ENCODE results near the gene CST3. TPM values are rescaled to one million over a fixed set of nuclear protein-coding genes. Genes with fewer than 3 reads are reported as not detected.

The CST3 gene
- total and polyA plus RNA-seq, 7 experiments from 2014 or later: 1.7 to 520 (median 20.5) TPM

DNA sequence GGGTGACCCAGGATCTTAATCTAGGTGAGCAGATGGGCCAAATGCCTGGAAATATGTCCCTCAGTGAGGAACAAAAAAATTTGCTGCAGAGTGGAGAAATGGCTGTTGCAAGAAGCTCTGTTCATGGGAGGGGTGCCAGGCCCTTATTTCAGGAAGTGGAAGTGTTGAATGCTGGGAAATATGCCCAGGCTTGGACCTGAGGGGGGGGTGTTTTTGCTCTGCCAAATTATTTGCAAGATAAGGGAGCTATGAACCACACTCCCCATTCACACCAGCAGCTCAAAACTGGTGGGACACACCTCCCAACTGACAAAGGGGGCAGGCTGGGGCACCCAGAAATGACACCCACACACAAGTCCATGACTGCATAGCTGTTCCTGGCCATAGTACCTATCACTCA lies 42.4 kb upstream of the CST3 start:
- ChIA-PET CTCF (no interaction called here), POLR2A (no interaction called here)
- DNase-seq: no peak
- no peak overlapping the region for H3K4me3 ChIP-seq (ENCODE audit: low read length)
- H3K4me1 ChIP-seq (ENCODE audit: control insufficient read depth in 2 of 2, insufficient read depth in 2 of 2, low read length in 2 of 2): no peaks in the 10 kb centered on the region
- intact Hi-C loops (cut with micrococcal nuclease): no loop called here
- no peaks in the 10 kb centered on the region for H3K36me3 Mint-ChIP-seq
- no peak overlapping the region for H3K4me3 Mint-ChIP-seq
- ATAC-seq: no peak
- H3K9me3 Mint-ChIP-seq: peaks cover 0 to 3% (median 0%) of the 10 kb centered on the region in 11 donors
- H3K27me3 ChIP-seq (ENCODE audit: control insufficient read depth in 2 of 2, insufficient read depth in 2 of 2, low read length in 2 of 2): no peaks in the 10 kb centered on the region
- peaks cover 9 to 46% (median 24%) of the 10 kb centered on the region in 5 donors for H3K27me3 Mint-ChIP-seq
- no peaks in the 10 kb centered on the region for H3K36me3 ChIP-seq (ENCODE audit: control insufficient read depth in 2 of 3, insufficient read depth in 3 of 3, low read length in 3 of 3)
- H3K27ac Mint-ChIP-seq: no peak overlapping the region
- no peaks in the 10 kb centered on the region for H3K4me1 Mint-ChIP-seq
- no peak overlapping the region for H3K27ac ChIP-seq (ENCODE audit: low read depth, low read length)
- H3K9me3 ChIP-seq (ENCODE audit: control insufficient read depth in 2 of 3, low read length in 3 of 3): no peaks in the 10 kb centered on the region

DNA sequence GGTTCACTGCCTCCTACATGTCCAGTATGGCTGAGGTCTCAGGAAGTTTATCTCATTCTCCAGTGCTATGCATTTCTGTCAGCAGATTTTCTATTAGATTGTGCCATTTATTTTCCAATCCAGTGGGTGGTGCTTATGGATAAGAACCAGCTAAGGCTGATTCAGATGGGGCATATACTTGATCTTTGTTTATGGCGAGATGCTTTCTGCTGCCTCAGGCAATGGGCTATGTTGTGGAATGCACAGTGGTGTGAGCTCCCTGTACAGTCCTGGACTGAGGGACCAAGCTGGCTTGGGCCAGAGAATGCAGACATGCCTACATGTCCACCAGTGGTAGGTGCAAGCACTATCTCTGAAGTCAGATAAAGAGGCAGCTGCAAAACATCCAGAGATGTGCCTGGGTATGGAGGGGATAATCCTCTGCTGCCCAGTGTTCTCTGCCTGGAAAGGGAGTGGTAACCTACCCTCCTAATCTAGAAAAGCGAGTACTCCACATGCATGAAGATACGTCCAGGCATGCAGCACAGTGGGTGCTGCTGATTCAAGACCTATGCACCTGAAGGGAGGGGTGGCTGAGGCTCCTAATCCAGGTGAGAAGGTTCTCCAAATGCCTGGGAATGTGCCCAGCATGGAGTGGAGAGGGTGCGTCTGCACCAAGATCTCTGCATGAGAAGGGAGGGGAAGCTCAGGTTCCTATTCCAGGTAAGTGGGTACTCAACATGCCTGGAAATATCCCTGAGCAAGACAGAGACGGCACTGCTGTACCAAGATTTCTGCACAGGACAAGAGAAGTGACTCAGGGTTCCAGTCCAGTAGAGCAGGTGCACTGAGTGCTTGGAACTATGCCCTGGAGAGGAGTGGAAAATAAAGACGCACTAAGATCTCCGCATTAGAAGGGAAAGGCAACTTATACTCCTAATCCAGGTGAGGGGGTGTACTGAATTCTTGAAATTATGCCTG lies 41.7 kb upstream of the CST3 start:
- Mint-ChIP-seq H3K4me3 (no peak overlapping the region), H3K27me3 (peaks cover 9 to 46% (median 21%) of the 10 kb centered on the region in 5 donors), H3K27ac (no peak overlapping the region), H3K9me3 (peaks cover 0 to 3% (median 0%) of the 10 kb centered on the region in 11 donors), H3K36me3 (no peaks in the 10 kb centered on the region), H3K4me1 (no peaks in the 10 kb centered on the region)
- Histone ChIP-seq H3K4me1 (ENCODE audit: control insufficient read depth in 2 of 2, insufficient read depth in 2 of 2, low read length in 2 of 2) (peaks cover 0 to 3% of the 10 kb centered on the region in 2 donors), H3K9me3 (ENCODE audit: control insufficient read depth in 2 of 3, low read length in 3 of 3) (no peaks in the 10 kb centered on the region), H3K4me3 (ENCODE audit: low read length) (no peak overlapping the region), H3K27me3 (ENCODE audit: control insufficient read depth in 2 of 2, insufficient read depth in 2 of 2, low read length in 2 of 2) (no peaks in the 10 kb centered on the region), H3K27ac (ENCODE audit: low read depth, low read length) (no peak overlapping the region), H3K36me3 (ENCODE audit: control insufficient read depth in 2 of 3, insufficient read depth in 3 of 3, low read length in 3 of 3) (no peaks in the 10 kb centered on the region)
- intact Hi-C loops (cut with micrococcal nuclease): no loop called here
- DNase-seq (no peak), ATAC-seq (no peak)
- POLR2A ChIA-PET: no interaction called here
- CTCF ChIA-PET: no interaction called here

GRCh38 chr20:23673209-23673608 lies 35.5 kb upstream of the CST3 start:
- Histone ChIP-seq H3K27me3 (ENCODE audit: control insufficient read depth in 2 of 2, insufficient read depth in 2 of 2, low read length in 2 of 2) (no peaks in the 10 kb centered on the region), H3K4me3 (ENCODE audit: low read length) (no peak overlapping the region), H3K36me3 (ENCODE audit: control insufficient read depth in 2 of 3, insufficient read depth in 3 of 3, low read length in 3 of 3) (no peaks in the 10 kb centered on the region), H3K27ac (ENCODE audit: low read depth, low read length) (no peak overlapping the region), H3K4me1 (ENCODE audit: control insufficient read depth in 2 of 2, insufficient read depth in 2 of 2, low read length in 2 of 2) (peaks cover 0 to 4% of the 10 kb centered on the region in 2 donors), H3K9me3 (ENCODE audit: control insufficient read depth in 2 of 3, low read length in 3 of 3) (no peaks in the 10 kb centered on the region)
- peaks cover 0 to 5% (median 0%) of the 10 kb centered on the region in 11 donors for H3K9me3 Mint-ChIP-seq
- no peak overlapping the region for H3K4me3 Mint-ChIP-seq
- CTCF ChIA-PET: no interaction called here
- DNase-seq (no peak), ATAC-seq (no peak)
- no peaks in the 10 kb centered on the region for H3K36me3 Mint-ChIP-seq
- H3K27ac Mint-ChIP-seq: no peak overlapping the region
- POLR2A ChIA-PET: no interaction called here
- intact Hi-C loops (cut with micrococcal nuclease): no loop called here
- H3K27me3 Mint-ChIP-seq: peaks cover 0 to 15% (median 2%) of the 10 kb centered on the region in 5 donors
- no peaks in the 10 kb centered on the region for H3K4me1 Mint-ChIP-seq

DNA sequence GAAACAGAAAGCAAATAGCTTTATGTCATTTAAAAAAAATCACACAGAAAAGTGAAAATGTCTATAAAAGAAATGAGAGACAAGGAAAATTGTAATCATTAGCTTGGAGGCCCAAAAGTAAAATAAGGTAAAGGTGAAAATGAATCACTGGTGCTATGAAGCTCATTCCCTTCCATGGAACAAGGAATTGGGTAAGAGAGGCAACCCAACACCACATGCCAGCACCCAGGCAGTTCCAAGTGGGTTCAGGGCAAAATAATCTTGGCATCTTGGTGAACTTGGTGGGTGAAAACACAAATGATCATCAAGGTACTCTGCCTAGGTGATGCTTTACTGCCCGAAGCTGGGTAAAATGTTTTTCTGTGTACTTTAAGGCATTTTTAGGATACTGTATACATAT lies 34.4 kb upstream of the CST3 start:
- peaks cover 0 to 5% (median 0%) of the 10 kb centered on the region in 11 donors for H3K9me3 Mint-ChIP-seq
- Histone ChIP-seq H3K27me3 (ENCODE audit: control insufficient read depth in 2 of 2, insufficient read depth in 2 of 2, low read length in 2 of 2) (no peaks in the 10 kb centered on the region), H3K27ac (ENCODE audit: low read depth, low read length) (no peak overlapping the region), H3K36me3 (ENCODE audit: control insufficient read depth in 2 of 3, insufficient read depth in 3 of 3, low read length in 3 of 3) (no peaks in the 10 kb centered on the region), H3K4me1 (ENCODE audit: control insufficient read depth in 2 of 2, insufficient read depth in 2 of 2, low read length in 2 of 2) (peaks cover 0 to 4% of the 10 kb centered on the region in 2 donors), H3K9me3 (ENCODE audit: control insufficient read depth in 2 of 3, low read length in 3 of 3) (no peaks in the 10 kb centered on the region), H3K4me3 (ENCODE audit: low read length) (no peak overlapping the region)
- intact Hi-C loops (cut with micrococcal nuclease): no loop called here
- H3K27me3 Mint-ChIP-seq: peaks cover 0 to 15% (median 0%) of the 10 kb centered on the region in 5 donors
- DNase-seq (no peak), ATAC-seq (no peak)
- H3K4me3 Mint-ChIP-seq: no peak overlapping the region
- no peaks in the 10 kb centered on the region for H3K36me3 Mint-ChIP-seq
- ChIA-PET CTCF (no interaction called here), POLR2A (no interaction called here)
- H3K27ac Mint-ChIP-seq: no peak overlapping the region
- no peaks in the 10 kb centered on the region for H3K4me1 Mint-ChIP-seq

DNA sequence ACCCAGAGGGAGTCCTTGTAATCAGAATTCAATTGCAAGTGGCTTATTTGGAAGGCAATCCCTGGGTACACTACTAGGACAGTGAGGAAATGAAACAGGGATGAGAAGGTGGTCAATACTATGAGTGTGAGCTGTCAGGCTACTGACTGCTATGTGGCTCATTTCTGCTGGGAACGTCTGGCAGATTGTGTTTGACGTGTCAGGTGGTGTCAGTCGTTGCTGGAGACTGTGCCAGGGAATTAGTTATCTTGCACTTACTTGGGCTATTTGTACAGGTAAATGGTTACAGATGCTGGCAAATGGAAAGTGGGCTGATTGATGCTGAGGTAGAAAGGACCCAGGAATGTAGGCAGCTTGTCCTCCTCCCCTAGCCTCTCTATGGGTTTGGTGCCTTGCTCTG lies 33.7 kb upstream of the CST3 start:
- POLR2A ChIA-PET: no interaction called here
- H3K4me3 Mint-ChIP-seq: no peak overlapping the region

GRCh38 chr20:23670361-23670760 lies 32.6 kb upstream of the CST3 start:
- Mint-ChIP-seq H3K27me3 (peaks cover 0 to under 1% (median 0%) of the 10 kb centered on the region in 5 donors), H3K4me3 (no peak overlapping the region), H3K4me1 (no peaks in the 10 kb centered on the region), H3K9me3 (peaks cover 0 to 5% (median 0%) of the 10 kb centered on the region in 11 donors), H3K27ac (no peak overlapping the region), H3K36me3 (no peaks in the 10 kb centered on the region)
- Histone ChIP-seq H3K9me3 (ENCODE audit: control insufficient read depth in 2 of 3, low read length in 3 of 3) (no peaks in the 10 kb centered on the region), H3K36me3 (ENCODE audit: control insufficient read depth in 2 of 3, insufficient read depth in 3 of 3, low read length in 3 of 3) (no peaks in the 10 kb centered on the region), H3K27me3 (ENCODE audit: control insufficient read depth in 2 of 2, insufficient read depth in 2 of 2, low read length in 2 of 2) (no peaks in the 10 kb centered on the region), H3K27ac (ENCODE audit: low read depth, low read length) (no peak overlapping the region), H3K4me1 (ENCODE audit: control insufficient read depth in 2 of 2, insufficient read depth in 2 of 2, low read length in 2 of 2) (peaks cover 0 to 4% of the 10 kb centered on the region in 2 donors), H3K4me3 (ENCODE audit: low read length) (no peak overlapping the region)
- DNase-seq (no peak), ATAC-seq (no peak)
- intact Hi-C loops (cut with micrococcal nuclease): no loop called here
- ChIA-PET POLR2A (no interaction called here), CTCF (no interaction called here)

More for the DNA sequence above, 33.7 kb upstream of the CST3 start:
- Histone ChIP-seq H3K9me3 (ENCODE audit: control insufficient read depth in 2 of 3, low read length in 3 of 3) (no peaks in the 10 kb centered on the region), H3K4me1 (ENCODE audit: control insufficient read depth in 2 of 2, insufficient read depth in 2 of 2, low read length in 2 of 2) (peaks cover 0 to 4% of the 10 kb centered on the region in 2 donors), H3K27ac (ENCODE audit: low read depth, low read length) (no peak overlapping the region), H3K4me3 (ENCODE audit: low read length) (no peak overlapping the region), H3K36me3 (ENCODE audit: control insufficient read depth in 2 of 3, insufficient read depth in 3 of 3, low read length in 3 of 3) (no peaks in the 10 kb centered on the region), H3K27me3 (ENCODE audit: control insufficient read depth in 2 of 2, insufficient read depth in 2 of 2, low read length in 2 of 2) (no peaks in the 10 kb centered on the region)
- Mint-ChIP-seq H3K4me1 (no peaks in the 10 kb centered on the region), H3K36me3 (no peaks in the 10 kb centered on the region), H3K27me3 (peaks cover 0 to 10% (median 0%) of the 10 kb centered on the region in 5 donors), H3K9me3 (peaks cover 0 to 5% (median 0%) of the 10 kb centered on the region in 11 donors), H3K27ac (no peak overlapping the region)
- DNase-seq (no peak), ATAC-seq (no peak)
- intact Hi-C loops (cut with micrococcal nuclease): no loop called here
- CTCF ChIA-PET: no interaction called here

DNA sequence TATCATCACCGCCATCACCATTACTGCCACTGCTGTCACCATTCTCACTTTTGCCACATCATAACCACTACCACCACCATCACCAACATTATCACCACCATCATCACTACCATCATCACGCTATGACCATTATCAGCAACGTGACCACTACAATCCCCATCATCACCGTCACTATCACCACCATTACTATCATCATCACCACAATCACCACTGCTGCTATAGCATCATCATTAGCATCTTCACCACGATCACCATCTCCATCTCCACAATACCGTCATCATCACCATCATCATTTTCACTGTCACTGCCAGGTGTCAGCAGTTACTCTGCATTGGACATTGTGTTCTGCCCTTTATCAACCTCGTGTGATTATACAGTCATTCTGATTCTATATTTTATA lies 32.1 kb upstream of the CST3 start:
- H3K4me3 ChIP-seq (ENCODE audit: low read length): no peak overlapping the region
- H3K27ac Mint-ChIP-seq: no peak overlapping the region
- peaks cover 0 to 5% (median 0%) of the 10 kb centered on the region in 11 donors for H3K9me3 Mint-ChIP-seq
- H3K9me3 ChIP-seq (ENCODE audit: control insufficient read depth in 2 of 3, low read length in 3 of 3): no peaks in the 10 kb centered on the region
- no peaks in the 10 kb centered on the region for H3K36me3 Mint-ChIP-seq
- no peak overlapping the region for H3K4me3 Mint-ChIP-seq
- H3K4me1 Mint-ChIP-seq: no peaks in the 10 kb centered on the region
- ChIA-PET POLR2A (no interaction called here), CTCF (no interaction called here)
- ATAC-seq (no peak), DNase-seq (no peak)
- intact Hi-C loops (cut with micrococcal nuclease): loop anchor here in 1 of 2 donors (5.0 kb wide), 1 partner anchor 1247 kb away; no protein-coding TSS in a partner anchor
- H3K4me1 ChIP-seq (ENCODE audit: control insufficient read depth in 2 of 2, insufficient read depth in 2 of 2, low read length in 2 of 2): peaks cover 0 to 4% of the 10 kb centered on the region in 2 donors
- no peaks in the 10 kb centered on the region for H3K36me3 ChIP-seq (ENCODE audit: control insufficient read depth in 2 of 3, insufficient read depth in 3 of 3, low read length in 3 of 3)
- no peaks in the 10 kb centered on the region for H3K27me3 ChIP-seq (ENCODE audit: control insufficient read depth in 2 of 2, insufficient read depth in 2 of 2, low read length in 2 of 2)
- H3K27me3 Mint-ChIP-seq: no peaks in the 10 kb centered on the region
- H3K27ac ChIP-seq (ENCODE audit: low read depth, low read length): no peak overlapping the region
